HEK293 (cell line): ENCODE measurements around the gene PAX7.

ENCODE experiments used
- CTCF ChIA-PET: fragments of 350-600 bp; formaldehyde crosslinking; extraction: SDS; loops from one replicate; lab custom pipeline; 2021; ENCODE audit warnings: antibody characterized with exemption; lab: Yijun Ruan, JAX
- POLR2A ChIA-PET: fragments of 300-600 bp; formaldehyde crosslinking; extraction: SDS; loops from one replicate; lab custom pipeline; 2020; ENCODE audit warnings: antibody characterized with exemption, inconsistent platforms; lab: Yijun Ruan, JAX
- H3K27ac ChIP-seq: fragments of 200-500 bp; sonication (Bioruptor generic); 2 replicates; pipeline ENCODE4 v1.5.1; 2014; ENCODE audit warnings: low read depth, low read length, control low read depth, inconsistent platforms; ENCODE audit errors: extremely low read depth
- H3K36me3 ChIP-seq, 2 experiments: fragments of 200-500 bp in 1 of 2; sonication (Bioruptor generic) in 1 of 2; 1 replicate in 1 of 2; 2 replicates in 1 of 2; pipeline ENCODE4 v1.5.1; 2014 to 2017; ENCODE audit warnings: inconsistent platforms in 2 of 2, low read length in 2 of 2; ENCODE audit not compliant: control insufficient read depth in 2 of 2, insufficient read depth in 1 of 2
- H3K4me1 ChIP-seq: fragments of 200-500 bp; sonication (Bioruptor generic); 2 replicates; pipeline ENCODE4 v1.5.1; 2014; ENCODE audit warnings: mild to moderate bottlenecking, low read length, inconsistent platforms; ENCODE audit not compliant: control insufficient read depth, insufficient read depth
- H3K4me3 ChIP-seq: 2 replicates; pipeline ENCODE4 v1.5.1; 2011; ENCODE audit warnings: low read depth, mild to moderate bottlenecking, control low read depth, low read length, moderate library complexity
- H3K9me3 ChIP-seq: fragments of 200-500 bp; sonication (Bioruptor generic); 2 replicates; pipeline ENCODE4 v1.5.1; 2014; ENCODE audit warnings: low read depth, low read length, inconsistent platforms; ENCODE audit not compliant: control insufficient read depth, insufficient read depth
- EGR2 ChIP-seq: fragments of 450-650 bp; formaldehyde crosslinking; IDR thresholded peaks from 2 replicates; pipeline ENCODE4 v1.5.1; 2016; ENCODE audit warnings: low read depth, missing biosample characterization, missing genetic modification characterization
- GLIS1 ChIP-seq: fragments of 450-650 bp; formaldehyde crosslinking; IDR thresholded peaks from 2 replicates; pipeline ENCODE4 v1.5.1; 2016; ENCODE audit warnings: missing biosample characterization, missing genetic modification characterization
- KLF7 ChIP-seq: fragments of 450-650 bp; formaldehyde crosslinking; IDR thresholded peaks from 2 replicates; pipeline ENCODE4 v1.5.1; 2016; ENCODE audit warnings: missing biosample characterization, missing genetic modification characterization, borderline replicate concordance
- PRDM10 ChIP-seq: fragments of 450-650 bp; formaldehyde crosslinking; IDR thresholded peaks from 2 replicates; pipeline ENCODE4 v1.5.1; 2016; ENCODE audit warnings: missing biosample characterization, missing genetic modification characterization
- WT1 ChIP-seq: fragments of 450-650 bp; formaldehyde crosslinking; IDR thresholded peaks from 2 replicates; pipeline ENCODE4 v1.5.1; 2016; ENCODE audit warnings: missing biosample characterization, missing genetic modification characterization
- ZBTB21 ChIP-seq: fragments of 450-650 bp; formaldehyde crosslinking; IDR thresholded peaks from 2 replicates; pipeline ENCODE4 v1.5.1; 2017; ENCODE audit warnings: missing biosample characterization, missing genetic modification characterization
- ZBTB26 ChIP-seq: fragments of 450-650 bp; formaldehyde crosslinking; optimal IDR thresholded peaks from 2 replicates; pipeline ENCODE3; 2016; ENCODE audit warnings: missing biosample characterization, mild to moderate bottlenecking, missing genetic modification characterization
- ZNF132 ChIP-seq: fragments of 450-650 bp; formaldehyde crosslinking; IDR thresholded peaks from 2 replicates; pipeline ENCODE4 v1.5.1; 2017; ENCODE audit warnings: missing biosample characterization, missing genetic modification characterization, borderline replicate concordance
- ZNF138 ChIP-seq: fragments of 450-650 bp; formaldehyde crosslinking; IDR thresholded peaks from 2 replicates; pipeline ENCODE4 v1.5.1; 2016; ENCODE audit warnings: missing biosample characterization, missing genetic modification characterization, borderline replicate concordance
- ZNF155 ChIP-seq: fragments of 450-650 bp; formaldehyde crosslinking; IDR thresholded peaks from 2 replicates; pipeline ENCODE4 v1.5.1; 2016; ENCODE audit warnings: missing biosample characterization, missing genetic modification characterization
- ZNF211 ChIP-seq: fragments of 450-650 bp; formaldehyde crosslinking; IDR thresholded peaks from 2 replicates; pipeline ENCODE4 v1.5.1; 2016; ENCODE audit warnings: low read depth, missing biosample characterization, missing genetic modification characterization
- ZNF239 ChIP-seq: fragments of 450-650 bp; formaldehyde crosslinking; IDR thresholded peaks from 2 replicates; pipeline ENCODE4 v1.5.1; 2016; ENCODE audit warnings: missing biosample characterization, missing genetic modification characterization
- ZNF335 ChIP-seq: fragments of 450-650 bp; formaldehyde crosslinking; conservative IDR thresholded peaks from 2 replicates; pipeline ENCODE4 v1.5.1; 2016; ENCODE audit warnings: missing biosample characterization, missing genetic modification characterization
- ZNF391 ChIP-seq: fragments of 450-650 bp; formaldehyde crosslinking; IDR thresholded peaks from 2 replicates; pipeline ENCODE4 v1.5.1; 2016; ENCODE audit warnings: low read depth, missing biosample characterization, missing genetic modification characterization, borderline replicate concordance
- ZNF501 ChIP-seq: fragments of 450-650 bp; formaldehyde crosslinking; IDR thresholded peaks from 2 replicates; pipeline ENCODE4 v1.5.1; 2016; ENCODE audit warnings: missing biosample characterization, missing genetic modification characterization
- ZNF544 ChIP-seq: fragments of 450-650 bp; formaldehyde crosslinking; IDR thresholded peaks from 2 replicates; pipeline ENCODE4 v1.5.0; 2017; ENCODE audit warnings: missing biosample characterization, missing genetic modification characterization
- ZNF549 ChIP-seq: fragments of 450-650 bp; IDR thresholded peaks from 2 replicates; pipeline ENCODE4 v1.5.1; 2018; ENCODE audit warnings: missing biosample characterization, missing genetic modification characterization, mild to moderate bottlenecking, inconsistent platforms, moderate library complexity
- ZNF621 ChIP-seq: fragments of 450-650 bp; formaldehyde crosslinking; IDR thresholded peaks from 2 replicates; pipeline ENCODE4 v1.5.1; 2017; ENCODE audit warnings: missing biosample characterization, missing genetic modification characterization
- ZNF624 ChIP-seq: fragments of 450-650 bp; formaldehyde crosslinking; IDR thresholded peaks from 2 replicates; pipeline ENCODE4 v1.5.1; 2017; ENCODE audit warnings: missing biosample characterization, missing genetic modification characterization
- ZNF639 ChIP-seq: fragments of 450-650 bp; formaldehyde crosslinking; IDR thresholded peaks from 2 replicates; pipeline ENCODE4 v1.5.1; 2016; ENCODE audit warnings: missing biosample characterization, missing genetic modification characterization
- ZNF843 ChIP-seq: fragments of 450-650 bp; formaldehyde crosslinking; IDR thresholded peaks from 2 replicates; pipeline ENCODE4 v1.5.1; 2016; ENCODE audit warnings: missing biosample characterization, missing genetic modification characterization
- ZSCAN23 ChIP-seq: fragments of 450-650 bp; formaldehyde crosslinking; IDR thresholded peaks from 2 replicates; pipeline ENCODE4 v1.5.1; 2016; ENCODE audit warnings: missing biosample characterization, missing genetic modification characterization
- TF ChIP-seq, protein P1 (sequence below): sonication (generic); formaldehyde crosslinking; IDR thresholded peaks from 2 replicates; pipeline ENCODE4 v1.8.1; 2022; ENCODE audit warnings: mild to moderate bottlenecking, moderate library complexity, missing genetic modification reagents
- TF ChIP-seq, protein P2 (sequence below): fragments of 450-650 bp; formaldehyde crosslinking; IDR thresholded peaks from 2 replicates; pipeline ENCODE4 v1.5.1; 2016; ENCODE audit warnings: missing biosample characterization, missing genetic modification characterization

Gene PAX7

GRCh38 chr1:18646091-18646785 lies 15.6 kb downstream of the PAX7 start:
- CTCF ChIA-PET: interaction anchor here (1.2 kb wide), 1 partner anchor 35 kb away, joined by 5 read pairs; no protein-coding TSS in a partner anchor
- Histone ChIP-seq H3K4me1 (peaks cover 9% of the 10 kb centered on the region), H3K4me3 (no peak overlapping the region), H3K9me3 (no peaks in the 10 kb centered on the region), H3K27ac (no peak overlapping the region), H3K36me3 (no peaks in the 10 kb centered on the region)
- POLR2A ChIA-PET: no interaction called here
- TF ChIP-seq, protein P1, sequence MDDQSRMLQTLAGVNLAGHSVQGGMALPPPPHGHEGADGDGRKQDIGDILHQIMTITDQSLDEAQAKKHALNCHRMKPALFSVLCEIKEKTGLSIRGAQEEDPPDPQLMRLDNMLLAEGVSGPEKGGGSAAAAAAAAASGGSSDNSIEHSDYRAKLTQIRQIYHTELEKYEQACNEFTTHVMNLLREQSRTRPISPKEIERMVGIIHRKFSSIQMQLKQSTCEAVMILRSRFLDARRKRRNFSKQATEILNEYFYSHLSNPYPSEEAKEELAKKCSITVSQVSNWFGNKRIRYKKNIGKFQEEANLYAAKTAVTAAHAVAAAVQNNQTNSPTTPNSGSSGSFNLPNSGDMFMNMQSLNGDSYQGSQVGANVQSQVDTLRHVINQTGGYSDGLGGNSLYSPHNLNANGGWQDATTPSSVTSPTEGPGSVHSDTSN: no peak
- TF ChIP-seq EGR2 (no peak), ZBTB26 (tag by site-specific recombination) (no peak), ZNF639 (tag by site-specific recombination) (no peak), PRDM10 (no peak), KLF7 (tag by site-specific recombination) (no peak), ZNF391 (no peak), ZNF501 (no peak), ZSCAN23 (no peak), WT1 (tag by site-specific recombination) (no peak), ZNF239 (tag by site-specific recombination) (no peak), ZBTB21 (no peak)
- TF ChIP-seq, protein P2, sequence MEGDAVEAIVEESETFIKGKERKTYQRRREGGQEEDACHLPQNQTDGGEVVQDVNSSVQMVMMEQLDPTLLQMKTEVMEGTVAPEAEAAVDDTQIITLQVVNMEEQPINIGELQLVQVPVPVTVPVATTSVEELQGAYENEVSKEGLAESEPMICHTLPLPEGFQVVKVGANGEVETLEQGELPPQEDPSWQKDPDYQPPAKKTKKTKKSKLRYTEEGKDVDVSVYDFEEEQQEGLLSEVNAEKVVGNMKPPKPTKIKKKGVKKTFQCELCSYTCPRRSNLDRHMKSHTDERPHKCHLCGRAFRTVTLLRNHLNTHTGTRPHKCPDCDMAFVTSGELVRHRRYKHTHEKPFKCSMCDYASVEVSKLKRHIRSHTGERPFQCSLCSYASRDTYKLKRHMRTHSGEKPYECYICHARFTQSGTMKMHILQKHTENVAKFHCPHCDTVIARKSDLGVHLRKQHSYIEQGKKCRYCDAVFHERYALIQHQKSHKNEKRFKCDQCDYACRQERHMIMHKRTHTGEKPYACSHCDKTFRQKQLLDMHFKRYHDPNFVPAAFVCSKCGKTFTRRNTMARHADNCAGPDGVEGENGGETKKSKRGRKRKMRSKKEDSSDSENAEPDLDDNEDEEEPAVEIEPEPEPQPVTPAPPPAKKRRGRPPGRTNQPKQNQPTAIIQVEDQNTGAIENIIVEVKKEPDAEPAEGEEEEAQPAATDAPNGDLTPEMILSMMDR (tag by site-specific recombination): no peak

- no peaks in the 10 kb centered on the region for H3K9me3 ChIP-seq
- H3K27ac ChIP-seq: no peak overlapping the region
- ChIA-PET POLR2A (interaction anchor here (0.6 kb wide), 1 partner anchor 25 kb away, joined by 3 read pairs; no protein-coding TSS in a partner anchor), CTCF (no interaction called here)
- peaks cover 6% of the 10 kb centered on the region; the same call in 1 of the 2 replicates for H3K4me1 ChIP-seq
- no peak overlapping the region for H3K4me3 ChIP-seq
- no peaks in the 10 kb centered on the region for H3K36me3 ChIP-seq
- TF ChIP-seq ZNF843 (tag by site-specific recombination) (no peak), ZNF624 (tag by site-specific recombination) (no peak), ZNF335 (tag by site-specific recombination) (no peak), ZNF621 (tag by site-specific recombination) (no peak), ZNF544 (tag by site-specific recombination) (no peak), ZNF155 (tag by site-specific recombination) (no peak), ZNF549 (tag by site-specific recombination) (no peak), ZNF132 (no peak), GLIS1 (tag by site-specific recombination) (no peak), ZNF211 (tag by site-specific recombination) (no peak), ZNF138 (no peak)
Observed at GRCh38 chr1:18646786-18647410, 16.3 kb downstream of the PAX7 start.
